GM18861 (cell line): ENCODE data around the gene IGSF9.

Experiments
- ATAC-seq: cut with Tn5 transposase; IDR thresholded peaks from one replicate; pipeline ENCODE4 v1.9.1; 2021; ENCODE audit not compliant: unreplicated experiment

IGSF9 gene

GRCh38 chr1:159877695-159878444 lies 67.5 kb downstream of the IGSF9 start:
- no peak for ATAC-seq
